Stimulated activated CD4-positive, alpha-beta T cell treated with anti-CD3 and anti-CD28 coated beads, TNF-alpha, amount 100 ng/mL, for 24 hours (primary cell): ENCODE results near the gene SEC14L6.

Experiments used
- DNase-seq, 3 experiments: peaks; one replicate each; pipeline ENCODE4 v3.0.0-alpha.2; 2020; ENCODE audit warnings: low read depth in 3 of 3

Gene SEC14L6

DNA sequence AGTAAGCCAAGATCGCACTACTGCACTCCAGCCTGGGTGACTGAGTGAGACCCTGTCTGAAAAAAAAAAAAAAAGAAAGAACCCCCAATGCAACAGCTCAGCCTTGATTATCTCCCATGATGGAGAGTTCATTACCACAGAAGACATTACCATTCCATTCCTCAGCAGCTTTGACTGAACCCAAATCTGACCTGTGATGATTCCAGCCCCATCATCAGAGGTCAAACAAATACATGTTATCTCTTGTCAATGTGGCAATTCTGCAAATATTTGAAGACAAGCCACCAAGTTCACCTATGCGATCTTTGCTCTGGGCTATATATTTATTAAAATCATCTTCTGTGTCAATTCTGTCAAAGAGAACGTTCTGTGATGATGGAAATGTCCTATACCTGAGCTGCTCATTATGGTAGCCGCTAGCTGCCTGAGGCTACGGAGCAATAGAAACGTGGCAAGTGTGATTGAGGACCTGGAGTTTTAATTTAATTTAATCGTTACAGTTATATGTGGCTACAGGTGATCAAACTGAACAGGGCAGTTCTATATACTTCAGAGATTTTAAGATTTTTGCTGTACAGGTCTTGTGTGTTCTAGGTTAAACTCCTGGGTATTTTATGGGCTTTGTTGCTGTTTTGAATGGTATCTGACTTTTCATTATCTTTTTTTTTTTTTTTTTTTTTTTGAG lies 48.9 kb downstream of the SEC14L6 start:
- DNase-seq = no peak

DNA sequence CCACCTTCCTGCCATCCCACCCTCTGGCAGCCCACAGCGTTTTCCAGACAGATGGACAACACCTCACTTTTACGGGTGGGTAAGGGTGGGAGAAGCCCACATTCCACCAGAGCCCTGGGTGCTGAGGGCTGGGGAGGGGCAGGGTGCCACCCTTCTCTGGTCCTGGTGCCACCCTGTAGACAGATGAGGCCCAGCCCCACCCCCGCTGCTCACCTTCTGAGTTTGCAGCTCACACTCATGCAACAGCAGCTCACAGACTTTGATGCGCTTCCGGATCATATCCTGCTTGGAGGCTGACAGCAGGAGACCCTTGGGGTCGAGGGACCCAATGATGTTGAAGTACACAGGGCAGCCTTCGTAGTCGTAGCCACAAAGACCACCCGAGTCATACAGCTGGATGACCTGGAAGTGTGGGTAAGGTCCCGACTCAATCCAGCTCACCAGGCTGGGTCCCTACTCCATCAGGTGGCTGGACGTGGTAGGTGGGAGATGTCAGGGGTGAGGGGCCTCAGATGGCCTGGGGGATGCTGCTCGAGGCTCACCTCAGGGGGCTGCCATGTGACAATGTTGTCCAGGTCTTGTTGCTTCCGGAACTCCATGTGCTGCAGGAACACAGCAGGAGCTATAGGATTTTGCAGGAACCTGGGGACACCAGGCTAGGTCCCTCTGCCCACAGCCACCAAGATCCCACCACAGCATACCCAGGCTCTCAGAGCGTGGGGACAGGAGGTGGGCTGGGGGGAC lies 51.3 kb downstream of the SEC14L6 start:
- no peak for DNase-seq

- DNase-seq = no peak
These were observed 54.4 kb downstream of the SEC14L6 start for GRCh38 chr22:30492144-30492543.

DNA sequence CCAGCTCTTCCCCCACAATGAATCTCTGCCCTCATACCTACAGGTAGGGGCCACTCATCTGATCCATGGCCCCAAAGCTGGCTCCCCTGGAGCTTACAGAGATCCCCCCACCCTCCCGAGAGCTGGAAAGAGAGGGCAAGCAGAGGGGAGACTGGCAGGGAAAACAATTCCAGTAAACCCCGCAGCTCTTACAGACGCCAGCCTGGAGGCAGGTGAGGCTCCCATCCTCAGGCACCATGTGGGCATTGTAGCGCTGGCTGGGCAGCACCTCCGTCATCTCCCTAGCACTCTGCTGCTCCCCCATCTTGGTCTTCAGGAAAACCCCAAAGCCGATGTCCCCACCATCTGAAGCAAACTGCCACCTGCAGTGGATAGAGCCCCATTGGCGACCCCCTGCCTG lies 55.2 kb downstream of the SEC14L6 start:
- DNase-seq = no peak

- no peak for DNase-seq
These were observed 56.1 kb downstream of the SEC14L6 start for GRCh38 chr22:30490399-30490798.

DNA sequence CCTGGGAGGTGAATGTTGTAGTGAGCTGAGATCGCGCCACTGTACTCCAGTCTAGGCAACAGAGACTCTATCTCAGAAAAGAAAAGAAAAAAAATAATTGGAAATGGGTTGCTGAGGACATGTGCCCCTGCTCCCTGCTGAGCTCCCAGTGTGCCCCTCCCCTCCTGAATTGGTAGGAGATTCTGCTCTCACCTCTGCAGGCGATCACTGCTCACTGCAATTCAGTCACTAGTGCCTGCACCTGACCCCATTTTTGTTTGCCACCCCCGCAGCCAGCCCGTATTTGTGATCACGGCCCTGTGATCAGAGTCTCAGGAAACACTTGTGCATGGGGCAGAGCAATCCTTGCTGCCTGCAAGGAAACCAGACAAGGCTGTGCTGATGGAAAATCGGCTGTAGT lies 58.4 kb downstream of the SEC14L6 start:
- DNase-seq = no peak

DNA sequence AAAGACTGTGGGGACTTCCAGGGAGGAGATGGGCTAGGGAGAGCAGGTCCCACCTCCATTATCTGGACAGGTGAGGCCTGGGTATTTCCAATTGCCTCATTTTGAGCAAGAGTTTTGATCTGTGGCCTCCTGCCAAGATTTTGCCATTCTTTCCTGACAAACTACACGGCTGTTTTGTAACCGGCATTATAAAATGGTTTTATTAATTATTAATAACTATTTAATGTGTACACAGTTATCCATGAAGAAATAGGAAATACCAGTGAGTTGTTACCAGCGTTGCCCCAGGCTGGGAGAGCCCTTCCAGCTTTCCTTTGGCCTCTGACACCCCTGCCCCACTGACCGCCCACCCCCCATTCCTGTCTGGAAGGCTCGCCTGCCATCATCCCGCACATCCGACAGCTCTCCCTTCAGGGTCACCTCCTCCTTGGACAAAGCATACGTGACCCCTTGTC lies 59.9 kb downstream of the SEC14L6 start:
- no peak for DNase-seq

DNA sequence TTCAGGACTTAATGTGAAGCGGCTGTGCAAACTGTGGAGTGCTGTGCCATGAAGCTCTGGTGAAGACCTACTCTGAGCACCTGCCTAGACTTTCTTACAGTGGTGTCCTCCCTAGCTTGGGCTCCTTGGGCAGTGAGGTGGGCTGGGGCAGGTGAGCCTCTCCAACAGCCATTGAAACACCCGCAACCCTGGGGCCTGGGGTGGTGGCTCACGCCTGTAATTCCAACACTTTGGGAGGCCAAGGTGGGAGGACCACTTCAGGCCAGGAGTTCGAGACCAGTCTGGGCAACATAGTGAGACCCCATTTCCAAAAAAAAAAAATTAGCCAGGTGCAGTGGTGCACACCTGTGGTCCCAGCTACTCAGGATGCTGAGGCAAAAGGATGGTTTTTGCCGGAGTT lies 60.4 kb downstream of the SEC14L6 start:
- DNase-seq = no peak

- peak; percentile 54 to 71 (median 59) for DNase-seq
These were observed 61.1 kb downstream of the SEC14L6 start for GRCh38 chr22:30485362-30485988.

- no peak for DNase-seq
These were observed 63.4 kb downstream of the SEC14L6 start for GRCh38 chr22:30483169-30483568.

DNA sequence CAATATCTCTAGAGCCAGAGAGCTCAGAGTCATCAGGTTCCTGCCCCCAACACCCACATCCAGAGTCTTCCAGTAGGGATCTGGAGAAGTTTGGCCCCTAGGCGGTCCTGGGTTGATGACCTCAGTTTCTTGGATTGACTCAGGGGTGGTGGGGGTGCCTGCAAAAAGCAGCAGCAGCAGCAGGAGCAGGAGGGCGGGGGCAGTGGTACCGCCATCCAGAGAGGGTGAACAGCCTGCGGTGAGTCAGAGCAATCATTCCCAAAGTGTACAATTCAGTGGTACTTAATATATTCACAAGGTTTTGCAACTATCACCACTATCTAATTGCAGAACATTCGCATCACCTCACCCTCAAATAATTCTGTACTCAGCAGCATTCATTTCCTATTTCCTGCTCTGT lies 64.8 kb downstream of the SEC14L6 start:
- DNase-seq = no peak

DNA sequence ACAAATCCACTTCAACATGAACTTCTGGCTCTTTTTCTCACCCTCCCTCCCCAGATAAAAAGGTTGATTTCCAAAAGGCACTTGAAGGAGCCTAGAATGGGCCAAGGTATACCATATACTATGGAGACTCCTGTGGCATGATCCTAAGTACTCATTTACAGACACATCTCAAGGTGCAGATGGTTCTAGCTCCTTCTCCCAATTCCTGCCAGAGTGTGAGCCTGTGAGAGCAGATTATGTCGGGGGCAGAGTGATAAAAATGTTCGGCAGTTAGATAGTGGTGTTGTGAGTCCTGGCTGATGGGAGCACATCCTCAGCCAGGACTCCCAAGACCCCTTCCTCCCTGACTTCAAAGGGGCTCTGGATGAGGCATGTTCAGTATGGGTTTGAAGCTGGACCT lies 66.6 kb downstream of the SEC14L6 start:
- DNase-seq = no peak

DNA sequence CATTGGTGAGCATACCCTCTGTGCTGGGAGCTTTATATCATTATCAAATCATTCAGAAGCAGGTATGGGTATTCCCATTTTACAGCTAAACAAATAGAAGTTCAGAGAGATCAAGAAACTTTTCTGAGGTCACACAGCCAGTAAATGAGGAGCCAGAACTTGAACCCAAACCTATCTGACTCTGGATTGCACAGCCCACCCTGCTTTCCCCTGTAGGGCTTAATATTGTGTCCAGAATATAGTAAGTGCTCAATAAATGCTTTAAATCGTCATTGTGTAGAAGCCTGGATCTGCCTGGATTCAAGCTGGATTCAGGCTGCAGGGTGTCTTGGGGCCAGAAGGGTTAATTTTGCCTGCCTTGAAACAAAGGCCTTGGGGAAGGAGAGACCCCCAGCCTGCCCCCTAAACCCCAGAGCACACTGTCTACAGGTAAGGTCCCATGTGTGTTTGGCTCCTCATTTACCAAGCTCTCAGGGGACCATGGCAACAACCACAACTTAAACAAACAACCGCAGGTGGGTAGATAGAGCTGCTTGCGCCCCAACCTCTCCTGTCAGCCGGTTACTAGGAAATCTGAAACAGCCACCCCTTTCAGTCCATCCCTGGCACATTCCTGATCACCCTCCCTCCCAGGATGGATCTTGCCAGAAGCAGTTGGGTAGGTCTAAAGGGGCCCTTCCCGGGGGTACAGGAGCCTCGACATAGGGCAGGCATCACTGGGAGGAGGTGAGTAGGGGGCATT lies 71.7 kb downstream of the SEC14L6 start:
- no peak for DNase-seq

DNA sequence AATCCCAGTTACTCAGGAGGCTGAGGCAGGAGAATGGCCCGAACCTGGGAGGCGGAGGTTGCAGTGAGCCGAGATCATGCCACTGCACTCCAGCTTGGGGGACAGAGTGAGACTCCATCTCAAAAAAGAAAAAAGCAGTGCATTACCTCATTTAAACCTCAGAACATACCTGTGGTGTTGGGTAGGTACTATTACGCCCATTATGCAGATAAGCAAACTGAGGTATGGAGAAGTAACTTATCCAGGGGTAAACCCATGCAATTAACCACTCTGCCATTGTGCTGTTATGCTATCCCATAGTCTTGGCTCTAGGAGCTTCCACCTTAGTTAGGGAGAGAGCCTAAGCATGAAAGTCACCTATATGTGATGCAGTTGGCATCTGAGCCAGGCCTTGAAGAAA lies 72.4 kb downstream of the SEC14L6 start:
- DNase-seq = no peak

- DNase-seq = no peak
These were observed 73.4 kb downstream of the SEC14L6 start for GRCh38 chr22:30472994-30473720.
